HCT116 (cell line): ENCODE results near the gene HPX. TPM values are rescaled to one million over a fixed set of nuclear protein-coding genes. Genes with fewer than 3 reads are reported as not detected.

ENCODE experiments used
- ATAC-seq: fragments of 200-7000 bp; cut with Tn5 transposase; 2 replicates; pipeline ENCODE4 v1.9.1; 2020; ENCODE audit warnings: mild to moderate bottlenecking, moderate library complexity
- BruUV-seq: library from RNA; stranded (reverse); fragments of 400-500 nt; replicated peaks from 2 replicates; lab custom pipeline; 2021; lab: Mats Ljungman, UMichigan
- CTCF ChIA-PET: fragments of 300-600 bp; sonication (Branson Sonifier 250); formaldehyde crosslinking; loops from one replicate; lab custom pipeline; 2021; ENCODE audit warnings: antibody characterized with exemption; lab: Charles Lee
- POLR2A ChIA-PET: fragments of 300-600, 350-600 bp; sonication (Branson Sonifier 250); formaldehyde crosslinking; loops from one replicate; lab custom pipeline; 2021; ENCODE audit warnings: antibody characterized with exemption; lab: Charles Lee
- RAD21 ChIA-PET, 2 experiments: fragments of 300-600 bp; sonication (Branson Sonifier 250); formaldehyde crosslinking; loops; one replicate each; lab custom pipeline; 2023; ENCODE audit warnings: low total read pairs in 2 of 2; ENCODE audit not compliant: uncharacterized antibody in 2 of 2, unreplicated experiment in 2 of 2, low non-redundant PET in 1 of 2; lab: Charles Lee
- DNase-seq: peaks from one replicate; pipeline ENCODE4 v3.0.0-alpha.2; 2010; ENCODE audit warnings: low read depth, low spot score
- H2AFZ ChIP-seq: fragments of 200-600 bp; shearing (Covaris generic), sonication (generic); 2 replicates; pipeline ENCODE4 v1.6.1; 2017; ENCODE audit warnings: low read depth, mixed run types, mixed read lengths, antibody characterized with exemption, low read length; ENCODE audit not compliant: poor library complexity, severe bottlenecking
- H3K27ac ChIP-seq: 2 replicates; pipeline ENCODE4 v1.5.1; 2012; ENCODE audit warnings: low read depth, low read length
- H3K27me3 ChIP-seq: fragments of 200-600 bp; sonication (generic); 2 replicates; pipeline ENCODE4 v1.6.1; 2016; ENCODE audit warnings: mixed run types, low read length, mixed read lengths; ENCODE audit not compliant: insufficient read depth
- H3K36me3 ChIP-seq, 2 experiments: fragments of 200-500 bp in 1 of 2; fragments of 200-600 bp in 1 of 2; sonication (Bioruptor generic) in 1 of 2; sonication (generic) in 1 of 2; 2 replicates each; pipeline versions ENCODE4 v1.5.1 to v1.6.1; 2014 to 2016; ENCODE audit warnings: low read length in 2 of 2, inconsistent platforms in 1 of 2, mixed read lengths in 1 of 2, mixed run types in 1 of 2; ENCODE audit not compliant: insufficient read depth in 2 of 2, control insufficient read depth in 1 of 2
- H3K4me1 ChIP-seq, 2 experiments: fragments of 200-600 bp in 1 of 2; sonication (generic) in 1 of 2; 2 replicates each; pipeline versions ENCODE4 v1.5.1 to v1.6.1; 2012 to 2017; ENCODE audit warnings: low read length in 2 of 2, inconsistent platforms in 1 of 2, mild to moderate bottlenecking in 1 of 2, mixed read lengths in 1 of 2, mixed run types in 1 of 2, moderate library complexity in 1 of 2; ENCODE audit not compliant: insufficient read depth in 2 of 2, control insufficient read depth in 1 of 2
- H3K4me2 ChIP-seq: fragments of 200-600 bp; sonication (generic); 2 replicates; pipeline ENCODE4 v1.6.1; 2017; ENCODE audit warnings: mixed run types, low read length, mixed read lengths
- H3K4me3 ChIP-seq, 2 experiments: fragments of 200-600 bp in 1 of 2; sonication (generic) in 1 of 2; replicated peaks in 1 of 2; 2 replicates each; pipeline ENCODE4 v1.5.1; 2011 to 2016; ENCODE audit warnings: low read length in 2 of 2, control low read depth in 1 of 2, low read depth in 1 of 2, mild to moderate bottlenecking in 1 of 2, mixed read lengths in 1 of 2, mixed run types in 1 of 2
- H3K79me2 ChIP-seq: fragments of 200-600 bp; sonication (generic); 2 replicates; pipeline ENCODE4 v1.6.1; 2017; ENCODE audit warnings: mild to moderate bottlenecking, mixed run types, low read length, moderate library complexity, mixed read lengths; ENCODE audit not compliant: insufficient read depth
- H3K9ac ChIP-seq: fragments of 200-600 bp; sonication (generic); 2 replicates; pipeline ENCODE4 v1.6.1; 2016; ENCODE audit warnings: low read length, mixed read lengths
- H3K9me2 ChIP-seq: fragments of 200-600 bp; sonication (generic), shearing (Covaris generic); 2 replicates; pipeline ENCODE4 v1.6.1; 2017; ENCODE audit warnings: mixed run types, mild to moderate bottlenecking, moderate library complexity; ENCODE audit not compliant: insufficient read depth
- H3K9me3 ChIP-seq, 2 experiments: fragments of 200-500 bp in 1 of 2; fragments of 200-600 bp in 1 of 2; sonication (Bioruptor generic) in 1 of 2; sonication (generic) in 1 of 2; 2 replicates each; pipeline ENCODE4 v1.6.1; 2014 to 2017; ENCODE audit warnings: low read length in 2 of 2, mixed read lengths in 2 of 2, inconsistent platforms in 1 of 2, low read depth in 1 of 2, mild to moderate bottlenecking in 1 of 2, mixed run types in 1 of 2, moderate library complexity in 1 of 2; ENCODE audit not compliant: control insufficient read depth in 1 of 2, insufficient read depth in 1 of 2
- H4K20me1 ChIP-seq: fragments of 200-600 bp; sonication (generic), shearing (Covaris generic); 2 replicates; pipeline ENCODE4 v1.6.1; 2017; ENCODE audit warnings: mixed run types, mild to moderate bottlenecking, moderate library complexity; ENCODE audit not compliant: insufficient read depth
- ATF3 ChIP-seq: IDR thresholded peaks from 2 replicates; pipeline ENCODE4 v1.6.1; 2012
- CBX3 ChIP-seq: IDR thresholded peaks from 2 replicates; pipeline ENCODE4 v1.6.1; 2012; ENCODE audit warnings: low read depth
- EGR1 ChIP-seq: IDR thresholded peaks from 2 replicates; pipeline ENCODE4 v1.6.1; 2012; ENCODE audit warnings: low read depth
- ELF1 ChIP-seq: IDR thresholded peaks from 2 replicates; pipeline ENCODE4 v1.6.1; 2012; ENCODE audit warnings: low read depth, borderline replicate concordance
- EZH2 ChIP-seq: fragments of 200-600 bp; sonication (generic); IDR thresholded peaks from 2 replicates; pipeline ENCODE4 v1.6.1; 2017; ENCODE audit warnings: antibody characterized with exemption, mixed run types
- EZH2phosphoT487 ChIP-seq: fragments of 200-600 bp; IDR thresholded peaks from 2 replicates; pipeline ENCODE4 v1.6.1; 2018; ENCODE audit warnings: antibody characterized with exemption, borderline replicate concordance
- JUND ChIP-seq: IDR thresholded peaks from 2 replicates; pipeline ENCODE4 v1.6.1; 2012
- MAX ChIP-seq: IDR thresholded peaks from 2 replicates; pipeline ENCODE4 v1.6.1; 2012
- POLR2A ChIP-seq: IDR thresholded peaks from 2 replicates; pipeline ENCODE4 v1.7.0; 2011; ENCODE audit warnings: borderline replicate concordance; ENCODE audit not compliant: insufficient read depth, insufficient read length; ENCODE audit errors: extremely low read depth
- RAD21 ChIP-seq: IDR thresholded peaks from 2 replicates; pipeline ENCODE4 v1.6.1; 2012; ENCODE audit warnings: low read depth, mild to moderate bottlenecking
- SIN3A ChIP-seq: IDR thresholded peaks from 2 replicates; pipeline ENCODE4 v1.6.1; 2012; ENCODE audit warnings: low read depth
- SP1 ChIP-seq: IDR thresholded peaks from 2 replicates; pipeline ENCODE4 v1.6.1; 2012; ENCODE audit warnings: low read depth
- TCF7L2 ChIP-seq: IDR thresholded peaks from 2 replicates; pipeline ENCODE4 v1.7.0; 2011; ENCODE audit warnings: borderline replicate concordance, inconsistent platforms; ENCODE audit not compliant: insufficient read depth, insufficient read length; ENCODE audit errors: extremely low read depth
- YY1 ChIP-seq: IDR thresholded peaks from 2 replicates; pipeline ENCODE4 v1.6.1; 2011; ENCODE audit warnings: low read length, low read depth, moderate library complexity, mild to moderate bottlenecking; ENCODE audit not compliant: insufficient replicate concordance; ENCODE audit errors: extremely low read depth
- ZBTB33 ChIP-seq: IDR thresholded peaks from 2 replicates; pipeline ENCODE4 v1.6.1; 2011; ENCODE audit warnings: mild to moderate bottlenecking, low read length, moderate library complexity; ENCODE audit not compliant: insufficient replicate concordance; ENCODE audit errors: extremely low read depth
- ZFX ChIP-seq: fragments of 450-650 bp; IDR thresholded peaks from 2 replicates; pipeline ENCODE4 v1.6.1; 2017
- ZNF274 ChIP-seq: fragments of 200-500 bp; sonication (Bioruptor generic); IDR thresholded peaks from 2 replicates; pipeline ENCODE4 v1.6.1; 2014; ENCODE audit warnings: mild to moderate bottlenecking, low read depth, low read length, inconsistent platforms
- intact Hi-C: fragments of 100-400 bp; cut with micrococcal nuclease; formaldehyde crosslinking; loops from 2 replicates; pipeline ENCODE4 v1.10.0; 2022
- total RNA-seq: library from RNA; stranded (reverse); gene quantifications from one replicate; pipeline ENCODE4 v1.2.1, GENCODE V29; 2021; ENCODE audit not compliant: unreplicated experiment
- TF ChIP-seq, protein P1 (sequence below), 3 experiments: fragments of 200-600 bp in 1 of 3; sonication (generic) in 1 of 3; IDR thresholded peaks in 2 of 3; conservative IDR thresholded peaks in 1 of 3; 2 replicates each; pipeline ENCODE4 v1.5.1; 2012 to 2017; ENCODE audit warnings: low read depth in 2 of 3, low read length in 2 of 3, antibody characterized with exemption in 1 of 3, borderline replicate concordance in 1 of 3, control low read depth in 1 of 3, mild to moderate bottlenecking in 1 of 3, mixed read lengths in 1 of 3, mixed run types in 1 of 3, moderate library complexity in 1 of 3; ENCODE audit not compliant: insufficient read depth in 1 of 3

Gene HPX
- total RNA-seq, 1 experiment from 2014 or later = 4.6 TPM

DNA sequence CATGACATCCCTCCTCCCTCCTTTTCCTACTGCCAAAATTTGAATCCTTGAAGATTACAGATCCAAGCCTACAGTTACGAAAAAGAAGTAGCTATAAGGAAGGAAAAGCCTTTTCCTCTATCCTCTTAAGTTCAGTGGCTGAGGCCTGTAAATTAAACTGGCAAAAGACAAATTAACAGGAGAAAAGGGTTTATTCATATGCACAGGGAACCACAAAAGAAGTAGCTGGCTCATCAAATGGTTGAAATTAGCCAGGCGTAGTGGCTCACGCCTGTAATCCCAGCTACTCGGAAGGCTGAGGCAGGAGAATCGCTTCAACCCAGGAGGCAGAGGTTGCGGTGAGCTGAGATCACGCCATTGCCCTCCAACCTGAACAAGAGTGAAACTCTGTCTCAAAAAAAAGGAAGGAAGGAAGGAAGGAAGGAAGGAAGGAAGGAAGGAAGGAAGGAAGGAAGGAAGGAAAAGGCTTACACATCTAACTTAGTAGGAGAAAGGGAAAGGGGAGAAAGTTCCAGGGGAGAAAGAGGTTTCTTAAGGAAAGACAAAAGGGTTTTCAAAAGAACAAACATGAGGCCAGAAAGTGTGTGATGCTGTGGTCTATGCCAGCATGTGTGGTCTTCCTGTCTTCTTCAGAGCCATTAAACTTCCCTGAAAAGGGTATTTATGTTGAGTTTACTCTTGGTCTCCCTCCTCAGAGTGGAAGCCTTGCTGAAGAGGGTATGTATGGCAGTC is 55.6 kb downstream of the HPX start:
- Histone ChIP-seq H3K4me3 (no peak overlapping the region), H3K4me2 (no peak overlapping the region), H3K4me1 (peaks cover 7 to 31% of the 10 kb centered on the region in 2 experiments; a peak in 3 of 4 replicates), H2AFZ (no peak overlapping the region), H3K9ac (no peak overlapping the region), H3K27ac (no peak overlapping the region), H3K27me3 (no peaks in the 10 kb centered on the region), H3K79me2 (no peaks in the 10 kb centered on the region), H3K36me3 (no peaks in the 10 kb centered on the region), H3K9me3 (no peaks in the 10 kb centered on the region), H3K9me2 (no peaks in the 10 kb centered on the region), H4K20me1 (no peaks in the 10 kb centered on the region)
- intact Hi-C loops = no loop called here
- DNase-seq (no peak), ATAC-seq (no peak)
- RAD21 ChIA-PET = no interaction called here
- TF ChIP-seq ZNF274 = no peak
- no peak for TF ChIP-seq SP1
- no peak for TF ChIP-seq JUND
- no peak for TF ChIP-seq EZH2
- no peak for TF ChIP-seq ZBTB33
- no peak for TF ChIP-seq RAD21
- no peak for TF ChIP-seq EZH2phosphoT487
- no peak for TF ChIP-seq TCF7L2
- TF ChIP-seq, protein P1, sequence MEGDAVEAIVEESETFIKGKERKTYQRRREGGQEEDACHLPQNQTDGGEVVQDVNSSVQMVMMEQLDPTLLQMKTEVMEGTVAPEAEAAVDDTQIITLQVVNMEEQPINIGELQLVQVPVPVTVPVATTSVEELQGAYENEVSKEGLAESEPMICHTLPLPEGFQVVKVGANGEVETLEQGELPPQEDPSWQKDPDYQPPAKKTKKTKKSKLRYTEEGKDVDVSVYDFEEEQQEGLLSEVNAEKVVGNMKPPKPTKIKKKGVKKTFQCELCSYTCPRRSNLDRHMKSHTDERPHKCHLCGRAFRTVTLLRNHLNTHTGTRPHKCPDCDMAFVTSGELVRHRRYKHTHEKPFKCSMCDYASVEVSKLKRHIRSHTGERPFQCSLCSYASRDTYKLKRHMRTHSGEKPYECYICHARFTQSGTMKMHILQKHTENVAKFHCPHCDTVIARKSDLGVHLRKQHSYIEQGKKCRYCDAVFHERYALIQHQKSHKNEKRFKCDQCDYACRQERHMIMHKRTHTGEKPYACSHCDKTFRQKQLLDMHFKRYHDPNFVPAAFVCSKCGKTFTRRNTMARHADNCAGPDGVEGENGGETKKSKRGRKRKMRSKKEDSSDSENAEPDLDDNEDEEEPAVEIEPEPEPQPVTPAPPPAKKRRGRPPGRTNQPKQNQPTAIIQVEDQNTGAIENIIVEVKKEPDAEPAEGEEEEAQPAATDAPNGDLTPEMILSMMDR (IDR thresholded peaks at IDR 0.05 in 2 of 3, conservative IDR thresholded peaks at IDR 0.05 in 1 of 3; ENCODE audit: borderline replicate concordance in 1 of 3, insufficient read depth in 1 of 3, low read depth in 2 of 3, low read length in 2 of 3) = no peak
- no peak for TF ChIP-seq EGR1
- TF ChIP-seq POLR2A = no peak
- TF ChIP-seq YY1 = no peak
- no peak for TF ChIP-seq SIN3A
- no peak for TF ChIP-seq ELF1
- TF ChIP-seq MAX = no peak
- no peak for TF ChIP-seq ATF3
- TF ChIP-seq ZFX = no peak
- TF ChIP-seq CBX3 = no peak
- CTCF ChIA-PET = no interaction called here
- no TSS peak for BruUV-seq
- POLR2A ChIA-PET = no interaction called here
